ENCODE measurements around the gene PDE8A.
"Not testable (repeated sequence)": the region's sequence is repeated elsewhere in the genome, so short reads cannot be mapped to it uniquely, and the experiment has no call there.

Gene PDE8A

DNA sequence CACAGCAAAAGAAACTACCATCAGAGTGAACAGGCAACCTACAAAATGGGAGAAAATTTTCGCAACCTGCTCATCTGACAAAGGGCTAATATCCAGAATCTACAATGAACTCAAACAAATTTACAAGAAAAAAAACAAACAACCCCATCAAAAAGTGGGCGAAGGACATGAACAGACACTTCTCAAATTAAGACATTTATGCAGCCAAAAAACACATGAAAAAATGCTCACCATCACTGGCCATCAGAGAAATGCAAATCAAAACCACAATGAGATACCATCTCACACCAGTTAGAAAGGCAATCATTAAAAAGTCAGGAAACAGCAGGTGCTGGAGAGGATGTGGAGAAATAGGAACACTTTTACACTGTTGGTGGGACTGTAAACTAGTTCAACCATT is 30.1 kb downstream of the PDE8A start:
- not testable (repeated sequence) for DNase-seq

DNA sequence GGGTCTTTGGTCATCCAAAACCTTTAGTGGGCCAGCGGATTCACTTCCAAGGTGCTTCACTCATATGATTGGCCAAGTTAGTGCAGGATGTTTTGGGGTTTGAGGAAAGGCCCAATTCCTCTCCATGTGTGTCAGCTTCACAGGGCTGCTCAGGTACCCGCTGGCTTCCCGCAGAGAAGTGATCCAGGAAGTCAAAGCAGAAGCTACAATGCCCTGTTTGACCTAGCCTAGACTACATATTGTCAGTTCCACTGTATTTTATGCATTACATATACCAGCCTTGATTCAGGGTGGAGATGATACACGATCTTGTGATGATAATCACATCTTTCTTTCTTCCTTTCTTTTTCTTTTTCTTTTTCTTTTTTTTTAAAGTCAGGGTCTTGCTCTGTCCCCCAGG is 32.1 kb downstream of the PDE8A start:
- DNase-seq = no peak

DNA sequence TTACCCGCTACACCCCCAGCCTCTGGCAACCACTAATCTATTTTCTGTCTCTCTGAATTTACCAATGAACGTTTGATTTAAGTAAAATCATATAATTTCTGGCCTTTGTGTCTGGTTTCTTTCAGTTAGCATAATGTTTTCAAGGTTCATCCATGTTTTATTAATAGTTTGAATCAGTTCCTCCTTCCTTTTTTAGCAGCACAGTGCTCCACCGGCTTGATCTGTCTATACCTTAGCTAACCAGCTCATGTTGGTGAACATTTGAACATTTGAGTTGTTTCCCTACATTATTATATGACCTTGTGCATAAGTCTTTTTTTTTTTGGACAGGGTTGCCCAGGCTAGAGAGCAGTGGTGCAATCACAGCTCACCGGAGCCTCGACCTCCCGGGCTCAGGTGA is 33.3 kb downstream of the PDE8A start:
- DNase-seq = no peak

DNA sequence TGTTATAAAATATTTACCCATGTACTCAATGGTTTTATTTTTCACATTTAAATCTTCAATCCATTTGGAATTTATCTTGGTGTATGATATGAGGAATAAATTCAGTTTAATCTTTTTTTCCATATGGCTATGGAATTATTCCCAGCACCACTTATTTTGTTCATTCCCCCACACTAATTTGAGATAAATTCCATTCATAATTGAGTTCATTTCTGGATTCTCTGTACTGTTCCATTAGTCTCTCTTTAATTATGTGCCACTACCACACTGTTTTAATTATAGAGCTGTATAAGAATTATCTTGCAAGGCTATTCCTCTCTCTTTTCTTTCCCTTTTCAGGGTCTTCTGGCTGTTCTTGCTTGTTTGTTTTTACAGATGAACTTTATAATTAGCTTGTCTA is 34.6 kb downstream of the PDE8A start:
- DNase-seq = no peak

DNA sequence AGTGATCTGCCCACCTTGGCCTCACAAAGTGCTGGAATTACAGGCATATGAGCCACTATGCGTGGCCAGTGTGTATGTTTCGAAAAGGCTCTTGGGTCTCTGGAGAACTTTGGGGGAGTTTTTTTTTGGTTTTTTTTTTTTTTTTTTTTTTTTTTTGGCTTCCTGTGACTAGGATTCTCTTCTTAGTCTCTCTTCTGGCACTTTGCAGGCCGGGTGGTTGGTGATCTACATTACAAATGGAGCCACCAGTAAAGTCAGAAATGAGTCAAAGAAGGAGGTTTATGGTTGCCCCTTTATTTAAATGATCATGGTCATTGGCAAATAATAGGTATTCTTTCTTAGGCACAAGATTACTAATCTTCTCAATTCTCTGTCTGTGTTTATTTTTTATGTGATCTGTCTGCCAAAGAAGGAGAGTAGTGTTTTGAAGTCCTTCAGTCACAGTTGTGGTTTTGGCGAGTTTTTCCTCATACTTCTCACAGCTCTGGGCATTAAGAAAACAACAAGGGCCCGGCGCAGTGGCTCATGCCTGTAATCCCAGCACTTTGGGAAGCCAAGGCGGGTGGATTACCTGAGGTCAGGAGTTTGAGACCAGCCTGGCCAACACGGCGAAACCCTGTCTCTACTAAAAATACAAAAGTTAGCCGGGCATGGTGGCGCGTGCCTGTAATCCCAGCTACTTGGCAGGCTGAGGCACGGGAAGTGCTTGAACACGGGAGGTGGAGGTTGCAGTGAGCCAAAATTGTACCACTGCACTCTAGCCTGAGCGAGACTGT is 38.3 kb downstream of the PDE8A start:
- no peak for DNase-seq

DNA sequence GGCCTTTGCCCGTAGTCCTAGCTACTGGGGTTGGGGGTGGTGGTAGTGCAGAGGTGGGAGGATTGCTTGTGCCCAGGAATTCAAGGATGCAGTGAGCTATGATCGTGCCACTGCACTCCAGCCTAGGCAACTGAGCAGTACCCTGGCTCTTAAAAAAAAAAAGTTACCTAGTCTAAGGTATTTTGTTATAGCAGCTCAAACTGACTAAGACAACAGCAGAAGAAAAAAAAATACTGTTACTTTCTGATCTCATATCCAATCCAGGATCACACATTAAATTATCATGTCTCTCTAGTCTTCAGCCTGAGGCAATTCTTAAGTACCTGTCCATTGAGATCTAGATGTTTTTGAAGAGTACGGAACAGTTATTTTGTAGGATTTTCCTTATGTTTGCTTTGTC is 39.8 kb downstream of the PDE8A start:
- no peak for DNase-seq

DNA sequence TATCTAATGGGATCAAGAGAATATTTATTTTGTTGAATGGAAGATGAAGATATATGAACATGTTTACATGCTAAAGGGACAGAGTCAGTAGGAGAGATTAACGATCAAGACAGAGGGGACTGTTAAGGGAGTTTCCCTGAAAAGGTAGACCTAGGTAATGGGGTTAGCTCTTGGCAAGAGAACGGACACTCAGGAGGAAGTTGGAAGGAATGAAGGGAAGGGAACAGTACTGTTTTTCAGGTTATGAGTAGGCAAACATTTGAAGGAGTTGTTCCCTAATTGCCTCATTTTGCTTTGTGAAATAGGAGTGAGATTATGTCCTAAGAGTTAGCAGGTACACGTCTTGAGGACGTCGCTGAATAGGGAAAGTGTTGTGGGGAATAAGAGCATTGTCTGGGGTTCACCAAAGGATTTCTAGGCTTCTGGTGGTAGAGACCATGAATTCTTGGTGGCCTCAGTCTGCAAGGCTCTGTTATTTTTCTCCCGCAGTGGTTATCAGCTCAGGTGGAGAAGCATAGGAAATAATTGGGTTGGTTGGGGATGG is 41.3 kb downstream of the PDE8A start:
- no peak for DNase-seq

DNA sequence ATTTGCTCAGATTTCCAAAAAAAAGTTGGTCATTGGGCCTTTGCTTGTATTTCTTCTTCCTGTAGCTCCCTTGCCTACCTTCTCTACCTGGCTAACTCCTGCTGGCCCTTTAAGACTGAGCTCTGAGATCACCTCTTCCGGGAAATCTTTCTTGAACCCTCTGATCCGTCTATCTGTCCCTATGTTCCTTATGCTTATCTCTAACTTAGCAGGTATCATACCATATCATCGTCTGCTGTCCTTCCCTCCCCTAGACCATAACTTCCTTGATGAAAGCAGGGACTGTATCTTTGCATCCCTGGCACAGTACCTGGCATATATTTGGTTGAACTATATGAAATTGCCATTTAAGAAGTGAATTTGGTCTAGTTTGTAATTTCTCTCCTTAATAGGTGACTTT is 42.3 kb downstream of the PDE8A start:
- DNase-seq = no peak

DNA sequence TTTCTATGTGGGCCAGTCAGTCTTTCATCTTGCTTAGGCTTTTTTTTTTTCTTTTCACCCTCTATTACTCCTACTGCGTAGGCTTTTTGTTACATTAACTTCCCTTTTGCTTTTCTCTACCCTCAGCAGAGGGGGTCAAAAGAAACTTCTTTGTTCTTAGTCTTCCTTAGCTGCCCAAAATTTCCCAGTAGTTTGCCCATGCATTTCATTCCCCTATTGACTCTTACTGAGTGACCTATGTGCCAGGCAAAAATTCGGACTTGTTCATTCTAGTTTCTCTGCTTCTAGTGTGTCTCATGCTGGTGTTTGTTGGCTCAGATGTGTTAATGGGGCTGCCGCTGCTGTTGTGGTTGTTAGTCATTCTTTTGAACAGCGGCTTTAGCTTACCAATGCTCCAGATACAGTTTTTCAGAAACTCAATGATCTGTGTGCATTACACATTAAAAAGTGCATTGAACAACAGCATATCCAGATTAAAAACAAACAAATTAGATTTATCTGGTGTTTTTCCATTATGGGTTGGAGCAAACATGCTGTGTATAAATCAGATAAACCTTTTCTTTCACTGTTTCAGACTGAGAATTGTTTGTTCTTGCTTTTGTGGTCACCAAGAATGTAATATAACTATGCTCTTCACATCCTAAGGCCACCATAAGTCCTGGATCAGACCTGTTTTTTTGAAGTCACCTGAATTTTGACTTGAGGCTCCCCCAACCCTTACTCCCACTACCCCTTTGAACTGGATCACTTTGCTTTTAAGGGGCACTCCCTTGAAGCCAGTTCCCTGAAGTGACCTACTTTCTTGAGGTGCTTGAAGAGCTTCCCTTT is 43.1 kb downstream of the PDE8A start:
- DNase-seq = no peak

DNA sequence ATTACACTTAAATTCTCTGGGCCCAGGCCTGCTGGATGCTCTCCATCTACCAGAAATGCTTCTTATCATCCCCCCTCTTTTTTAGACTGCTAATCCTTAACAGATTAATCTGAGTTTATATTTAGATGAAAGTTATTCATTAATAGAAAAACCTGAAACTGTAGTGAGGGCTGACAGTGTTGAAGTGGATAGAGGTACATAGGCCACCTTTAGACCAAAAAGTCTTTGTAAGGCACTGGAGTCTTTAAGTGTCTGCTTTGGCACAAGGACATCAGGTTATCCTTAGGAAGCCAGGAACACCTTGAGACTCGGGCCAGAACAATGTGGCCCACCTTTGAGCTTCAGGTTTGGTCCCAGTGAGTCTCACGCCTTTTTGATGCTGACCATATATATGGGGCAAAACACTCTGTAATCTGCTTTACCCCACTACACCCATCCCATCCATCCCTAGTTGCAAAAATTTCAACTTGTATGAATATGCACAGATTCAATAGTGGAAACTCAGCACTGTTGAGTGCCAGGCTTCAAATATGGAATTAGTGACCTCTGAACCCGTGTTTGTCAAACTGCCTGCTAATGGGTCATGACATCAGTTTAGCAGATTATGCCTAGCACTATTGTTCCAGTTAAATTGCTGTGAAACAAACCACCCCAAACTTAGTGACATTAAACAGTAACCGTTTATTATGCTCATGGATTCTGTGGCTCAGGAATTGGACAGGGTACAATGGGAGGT is 44.0 kb downstream of the PDE8A start:
- no peak for DNase-seq

DNA sequence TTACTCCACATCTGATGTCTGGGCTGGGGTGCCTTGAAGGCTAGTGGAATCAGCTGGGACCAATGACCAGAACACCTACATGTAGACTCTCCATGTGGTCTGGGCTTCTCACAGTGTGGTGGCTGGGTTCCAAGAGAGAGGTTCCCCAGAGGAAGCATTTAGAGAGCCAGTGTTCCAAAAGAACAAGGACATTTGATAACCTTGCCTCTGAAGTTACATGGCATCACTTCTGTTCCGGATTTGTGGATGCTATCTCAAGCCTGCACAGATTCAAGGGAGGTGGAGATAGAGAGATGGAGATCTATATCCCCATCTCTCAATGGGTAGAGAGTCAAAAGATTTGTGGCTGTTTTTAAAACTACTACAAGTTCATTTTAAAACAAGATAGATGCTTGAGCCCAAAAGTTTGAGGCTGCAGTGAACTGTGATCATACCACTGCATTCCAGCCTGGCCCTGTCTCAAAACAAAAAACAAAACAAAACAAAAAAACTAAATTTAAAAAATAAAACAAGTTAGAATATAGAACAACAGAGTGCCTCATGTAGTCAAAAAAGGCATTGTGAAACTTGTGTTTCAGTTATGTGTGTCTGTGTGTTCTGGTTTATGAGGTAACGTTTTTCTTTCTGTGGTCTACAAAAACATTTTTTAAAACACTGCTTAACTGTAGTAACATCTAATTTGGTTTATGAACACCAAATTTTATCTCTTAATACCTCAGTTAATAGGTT is 44.8 kb downstream of the PDE8A start:
- DNase-seq = no peak

DNA sequence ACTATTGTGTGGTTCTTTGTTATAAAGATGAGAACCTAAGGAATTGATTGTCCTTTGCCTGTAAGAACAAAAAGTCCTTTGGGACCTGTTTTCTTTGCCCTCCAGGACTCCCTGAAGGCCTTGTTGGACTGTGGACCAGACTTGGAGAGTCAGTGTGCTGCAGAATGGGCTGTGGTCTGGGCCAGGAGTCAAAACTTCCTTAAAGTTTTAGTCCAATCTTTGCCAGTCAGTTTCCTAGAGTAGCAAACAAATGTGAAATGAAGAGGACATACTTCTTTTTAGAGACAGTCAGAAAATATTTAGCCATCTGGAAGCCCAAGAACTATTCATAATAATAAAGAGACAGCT is 45.4 kb downstream of the PDE8A start:
- DNase-seq = no peak

DNA sequence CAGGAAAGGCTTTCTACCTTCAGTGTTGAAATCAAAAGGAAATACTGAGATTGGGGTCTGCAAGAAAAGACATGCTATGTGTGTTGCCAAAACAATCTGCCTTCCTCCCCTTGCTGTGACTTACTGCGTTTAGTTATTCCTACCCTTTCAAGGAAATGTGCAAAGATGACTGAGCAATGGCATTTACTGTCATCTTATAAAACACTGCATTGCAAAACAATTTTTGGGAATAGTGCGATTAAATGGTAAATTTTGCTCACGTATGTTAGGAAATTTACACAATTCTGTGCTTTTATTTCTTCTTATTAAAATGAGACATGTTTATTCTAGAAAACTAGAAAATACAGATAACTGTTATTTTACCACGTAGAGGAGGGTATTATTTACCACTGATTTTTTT is 45.8 kb downstream of the PDE8A start:
- DNase-seq = no peak

DNA sequence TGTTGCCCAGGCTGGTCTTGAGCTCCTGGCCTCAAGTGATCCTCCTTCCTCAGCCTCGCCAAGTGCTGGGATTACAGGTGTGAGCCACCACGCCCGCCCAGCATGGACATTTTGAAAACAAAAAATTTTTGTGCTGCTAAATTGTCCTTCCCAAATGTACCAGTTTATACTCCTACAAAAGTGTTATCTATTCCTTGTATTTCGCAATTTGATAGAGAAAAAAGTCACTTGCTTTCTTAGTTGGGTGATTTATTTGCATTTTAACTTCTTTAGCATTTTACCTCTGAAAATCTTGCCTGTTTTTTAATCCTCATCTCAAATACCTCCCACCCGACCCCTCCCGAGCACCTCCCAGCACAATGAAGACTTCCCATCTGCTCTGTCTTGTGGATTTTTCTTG is 46.8 kb downstream of the PDE8A start:
- DNase-seq = no peak

DNA sequence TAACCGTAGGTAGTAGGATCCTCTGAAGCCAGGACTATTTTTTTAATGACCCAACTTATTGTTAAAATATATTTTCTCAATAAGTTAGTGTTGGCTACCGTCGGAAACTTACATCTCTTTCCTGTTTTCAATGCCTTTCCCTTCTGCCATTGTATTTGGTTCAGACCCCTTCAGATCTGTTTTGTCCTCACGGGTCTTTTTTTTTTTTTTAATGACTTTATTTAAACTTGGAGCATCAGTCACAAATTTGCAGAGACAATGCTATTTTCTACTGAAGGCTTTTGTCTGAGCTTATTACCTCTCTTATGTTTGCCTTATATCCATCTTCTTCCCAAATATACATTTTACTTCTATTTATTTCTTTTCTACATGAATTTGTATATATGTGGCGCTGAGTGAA is 47.6 kb downstream of the PDE8A start:
- DNase-seq = no peak

DNA sequence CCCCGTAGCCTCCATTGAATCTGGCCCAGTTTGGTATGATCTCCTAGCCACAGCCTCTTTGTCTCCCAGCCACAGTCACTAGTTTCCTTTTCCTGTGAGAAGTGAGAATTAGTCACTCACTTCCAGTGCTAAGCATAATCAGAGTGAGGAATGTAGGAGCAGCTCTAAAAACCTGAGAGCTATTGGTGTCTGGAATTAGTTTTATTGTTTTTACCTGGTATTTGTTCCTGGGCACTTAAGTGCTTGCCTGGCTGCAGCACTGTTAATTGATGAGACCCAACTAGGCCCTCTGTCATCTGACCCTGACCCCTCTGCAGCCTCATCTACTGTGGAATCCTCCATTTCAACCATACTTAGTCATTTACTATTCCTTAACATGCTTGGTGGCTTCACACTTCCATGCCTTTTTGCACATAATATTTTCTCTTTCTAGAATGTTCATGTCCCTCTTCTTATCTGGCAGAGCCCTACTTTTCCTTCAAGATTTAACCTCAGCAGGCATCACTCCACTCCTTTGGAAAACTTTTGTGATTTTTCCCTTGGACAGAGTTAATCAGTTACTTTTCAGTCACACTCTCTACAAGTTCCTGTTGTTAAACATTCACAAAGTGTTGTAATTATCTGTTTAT is 48.8 kb downstream of the PDE8A start:
- DNase-seq = no peak

DNA sequence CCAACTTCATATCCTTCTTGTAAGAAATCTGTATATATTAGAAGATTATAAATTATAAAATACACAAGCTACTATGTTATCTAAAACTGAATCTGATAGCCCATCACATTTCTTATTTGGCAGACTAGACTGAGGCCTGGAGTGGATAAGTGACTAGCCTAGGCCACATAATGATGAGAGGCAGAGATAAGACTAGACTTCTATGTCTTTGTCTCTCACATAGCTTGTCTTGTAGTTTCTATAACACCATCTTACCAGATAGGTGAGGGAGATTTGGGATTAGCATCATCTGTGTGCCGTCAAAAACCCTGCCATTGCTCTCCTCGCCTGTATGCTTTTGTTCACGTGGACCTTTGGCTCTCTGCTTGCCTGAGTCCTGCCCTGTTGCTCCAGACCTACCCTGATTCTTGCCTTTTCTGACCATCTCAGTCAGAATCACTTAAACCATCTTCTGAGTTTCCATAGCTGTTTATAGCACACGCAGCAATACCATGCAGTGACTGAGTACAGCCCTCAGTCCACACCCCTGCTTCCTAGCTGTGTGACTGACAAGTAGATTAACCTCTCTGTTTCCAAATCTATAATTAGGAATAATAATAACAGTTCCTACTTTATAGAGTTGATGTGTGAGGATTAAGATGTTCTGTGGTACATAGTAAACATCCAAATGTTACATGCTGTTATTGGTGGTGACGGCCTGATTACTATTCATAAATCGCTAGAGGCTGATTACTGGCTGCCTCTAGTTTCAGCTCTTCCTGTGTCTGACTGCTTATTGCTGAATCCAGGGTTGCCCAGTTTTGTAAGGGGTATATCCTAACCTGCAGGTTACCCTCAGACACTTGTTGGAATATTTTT is 49.7 kb downstream of the PDE8A start:
- no peak for DNase-seq

DNA sequence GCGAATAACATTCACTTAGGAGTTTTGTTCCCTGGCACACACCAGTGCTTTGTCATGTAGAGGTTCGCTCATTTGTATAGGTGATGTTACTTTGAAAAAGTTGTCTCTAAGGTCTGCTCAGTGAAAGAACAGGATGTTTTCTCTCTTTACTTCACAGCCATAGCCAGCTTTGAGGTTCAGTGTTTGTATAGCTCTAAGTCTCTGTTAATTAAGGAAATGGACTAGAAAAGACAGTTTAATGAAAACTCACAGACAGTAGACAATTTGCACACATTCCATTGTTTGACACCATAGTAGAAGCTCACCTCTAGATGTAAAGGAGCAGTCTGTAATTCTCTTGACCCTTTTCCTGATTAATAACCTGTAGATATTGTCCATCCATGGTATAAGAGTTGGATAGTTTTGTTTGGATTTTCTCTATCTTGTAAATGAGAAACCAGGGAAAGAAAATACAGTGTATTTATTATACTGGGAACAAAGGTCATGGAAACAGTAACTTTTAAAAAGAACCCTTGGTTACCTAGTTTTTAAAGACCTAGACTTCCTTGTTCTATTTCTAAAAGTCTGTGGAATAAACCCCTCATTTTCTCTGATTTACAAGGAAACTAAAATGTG is 50.4 kb downstream of the PDE8A start:
- DNase-seq = no peak

DNA sequence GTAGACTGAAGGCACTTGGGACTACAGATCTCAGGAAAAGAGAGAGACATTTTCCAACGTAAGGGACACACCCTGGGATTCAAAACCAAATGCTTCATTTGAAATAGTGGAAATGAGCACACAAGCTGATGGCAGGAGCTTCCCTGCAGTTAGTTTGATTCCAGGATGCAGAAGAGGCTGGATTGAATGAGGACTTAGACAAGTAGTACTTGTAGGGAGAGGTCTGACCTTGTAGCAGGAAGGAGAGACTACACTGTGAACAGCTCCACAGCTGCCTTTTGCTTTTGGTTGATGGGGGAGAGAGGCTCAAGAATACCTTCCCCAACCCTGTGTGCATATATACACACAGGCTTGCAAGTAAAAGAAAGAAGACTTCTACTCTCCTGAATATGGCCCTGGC is 51.5 kb downstream of the PDE8A start:
- DNase-seq = no peak

DNA sequence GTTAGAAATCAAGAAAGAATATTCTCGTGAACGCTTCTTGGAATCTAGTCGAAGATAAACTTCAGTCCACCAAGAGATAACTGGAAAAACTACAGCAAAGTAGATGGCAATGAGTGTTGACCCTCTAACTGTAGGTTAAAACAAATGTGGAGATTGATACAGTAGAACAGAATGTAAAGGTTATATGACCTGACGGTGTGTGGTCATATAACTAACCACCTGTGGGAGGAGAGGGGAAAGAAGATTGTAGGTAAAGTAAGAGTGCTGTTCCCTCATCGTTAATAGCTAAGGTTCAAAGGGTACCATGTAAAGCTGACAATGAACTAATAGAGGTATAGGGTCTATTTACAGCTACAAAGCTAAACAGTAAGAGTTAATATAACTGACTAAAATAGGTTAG is 52.6 kb downstream of the PDE8A start:
- DNase-seq = no peak

DNA sequence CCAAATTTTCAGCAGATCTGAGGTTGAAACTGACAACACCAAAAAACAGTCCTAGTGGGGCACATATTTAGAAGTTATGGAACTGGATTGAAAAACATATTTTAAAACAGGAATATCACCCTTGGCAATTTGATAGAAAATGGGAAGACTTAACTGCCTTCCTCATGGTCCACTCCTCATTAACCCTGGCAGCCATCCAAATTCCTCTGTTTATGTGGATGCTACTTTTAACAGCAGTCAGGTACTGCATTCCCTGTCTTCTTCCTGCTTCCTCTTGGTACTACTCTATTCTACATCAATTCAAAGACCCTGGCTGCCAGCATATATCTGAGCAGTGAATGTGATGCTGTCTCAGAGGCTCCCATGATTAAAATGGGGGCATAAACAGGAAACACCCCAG is 54.3 kb downstream of the PDE8A start:
- no peak for DNase-seq

Measured in hematopoietic multipotent progenitor cell treated with erythropoietin and hydrocortisone succinate and interleukin-3 and kit ligand, for 8 days (in vitro differentiated cells).